ENCODE data around the gene TXNRD2. TPM values are rescaled to one million over a fixed set of nuclear protein-coding genes. Genes with fewer than 3 reads are reported as not detected.

Gene TXNRD2
- total RNA-seq, 2 donors from 2014 or later = 14.1 to 21.4 TPM

DNA sequence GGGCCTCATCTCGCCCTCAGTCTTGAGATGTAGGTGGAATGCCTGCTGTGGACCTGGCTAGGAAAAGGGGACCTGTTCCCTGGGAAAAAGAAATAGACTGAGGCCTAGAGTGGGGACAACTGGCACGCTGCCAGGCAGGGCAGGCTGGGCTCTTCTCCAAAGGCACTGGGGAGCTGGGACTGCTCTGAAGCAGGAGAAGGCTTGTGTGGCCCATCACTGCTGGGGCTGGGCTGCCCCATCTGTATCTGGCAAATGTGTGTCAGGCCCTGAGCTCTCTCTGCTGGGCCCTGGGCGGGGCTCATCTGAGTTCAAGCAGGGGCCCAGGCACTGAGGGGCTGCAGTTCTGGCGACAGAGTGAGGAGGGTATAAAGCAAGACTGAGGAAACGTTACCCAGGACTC, 42.1 kb upstream of the TXNRD2 start:
- Mint-ChIP-seq H3K27ac (no peak overlapping the region), H3K9me3 (no peaks in the 10 kb centered on the region), H3K27me3 (no peaks in the 10 kb centered on the region), H3K4me1 (no peaks in the 10 kb centered on the region), H3K36me3 (ENCODE audit: low read depth) (no peaks in the 10 kb centered on the region), H3K4me3 (no peak overlapping the region)
- ATAC-seq (replicated peaks) = no peak

DNA sequence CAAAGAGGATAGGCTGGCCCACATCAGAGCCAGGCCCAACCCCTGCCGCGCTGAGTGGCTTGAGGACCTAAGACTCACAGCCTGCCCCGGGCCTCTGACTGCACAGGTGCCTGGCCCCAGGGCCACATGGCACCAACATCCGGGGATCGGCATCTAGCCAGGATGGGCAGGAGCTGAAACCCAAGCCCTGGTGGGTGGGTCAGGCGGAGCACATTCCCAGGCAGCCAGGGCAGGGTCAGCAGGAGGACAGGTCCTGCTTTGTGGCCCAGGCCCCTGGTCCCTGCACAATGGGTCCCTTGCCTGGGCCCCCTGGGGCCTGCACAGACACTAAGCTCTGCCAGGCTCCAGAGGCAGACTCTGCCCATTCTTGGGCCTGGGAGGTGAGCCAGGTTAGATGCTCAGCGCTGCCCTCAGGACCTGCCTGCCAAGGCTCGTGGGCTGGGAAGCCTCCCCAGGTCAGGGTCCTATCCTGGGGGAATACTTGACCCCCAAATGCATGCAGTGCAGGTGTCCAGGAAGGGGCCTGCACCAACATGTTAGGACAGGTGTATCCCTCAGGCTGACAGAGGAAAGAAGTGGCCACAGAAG, 41.5 kb upstream of the TXNRD2 start:
- Mint-ChIP-seq H3K27ac (no peak overlapping the region), H3K27me3 (no peaks in the 10 kb centered on the region), H3K4me3 (no peak overlapping the region), H3K4me1 (no peaks in the 10 kb centered on the region), H3K36me3 (ENCODE audit: low read depth) (no peaks in the 10 kb centered on the region), H3K9me3 (no peaks in the 10 kb centered on the region)
- no peak for ATAC-seq (replicated peaks)

DNA sequence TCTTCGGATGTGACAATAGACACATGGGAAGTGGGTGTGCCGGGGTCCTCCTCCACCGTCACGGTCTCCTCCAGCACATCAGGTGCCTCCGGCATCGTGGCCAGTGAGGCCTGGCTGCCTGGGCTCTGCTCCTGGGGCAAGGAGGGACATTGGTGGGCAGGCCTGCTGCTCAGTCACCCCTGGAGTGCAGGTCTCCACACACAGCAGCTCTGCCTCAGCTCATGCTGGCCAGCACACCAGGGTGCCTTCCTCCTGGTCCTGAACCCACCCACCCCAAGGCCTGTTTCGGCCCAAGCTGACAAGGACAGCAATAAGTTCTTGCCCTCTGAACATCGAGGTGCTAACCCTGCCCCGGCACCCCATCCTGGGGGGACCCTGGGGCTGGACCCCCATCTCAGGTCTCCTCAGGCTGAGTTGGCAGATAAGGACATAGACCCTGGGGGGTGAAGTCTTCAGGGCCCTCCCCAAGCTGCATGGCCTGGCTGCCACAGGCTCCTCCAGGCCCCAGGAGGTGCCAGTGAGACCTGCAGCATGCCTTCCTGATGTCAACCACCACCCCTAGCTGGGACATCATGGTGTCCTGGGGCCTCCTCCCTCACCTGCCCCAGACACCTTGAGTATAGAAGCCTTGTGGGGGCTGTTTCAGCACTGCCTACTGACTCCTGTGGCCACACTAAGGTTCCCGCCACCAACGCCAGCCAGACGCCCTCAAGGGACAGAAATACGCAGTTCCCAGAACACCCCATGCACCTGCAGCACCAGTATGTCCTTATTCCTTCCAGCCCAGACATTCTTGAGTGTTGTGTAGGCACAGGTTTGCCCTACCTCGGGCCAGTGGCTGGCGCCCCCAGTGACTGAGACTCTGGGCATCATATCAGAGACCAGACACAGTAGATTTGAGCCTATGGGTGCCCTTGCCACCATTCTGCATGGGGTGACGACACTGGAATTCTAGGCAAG, 40.6 kb upstream of the TXNRD2 start:
- H3K4me1 Mint-ChIP-seq = no peaks in the 10 kb centered on the region
- H3K4me3 Mint-ChIP-seq = no peak overlapping the region
- ATAC-seq (replicated peaks) = no peak
- H3K27me3 Mint-ChIP-seq = no peaks in the 10 kb centered on the region
- H3K9me3 Mint-ChIP-seq = no peaks in the 10 kb centered on the region
- H3K36me3 Mint-ChIP-seq (ENCODE audit: low read depth) = no peaks in the 10 kb centered on the region
- no peak overlapping the region for H3K27ac Mint-ChIP-seq

GRCh38 chr22:19981171-19981960, 39.7 kb upstream of the TXNRD2 start:
- H3K9me3 Mint-ChIP-seq = no peaks in the 10 kb centered on the region
- no peak for ATAC-seq (replicated peaks)
- no peaks in the 10 kb centered on the region for H3K27me3 Mint-ChIP-seq
- H3K4me3 Mint-ChIP-seq = no peak overlapping the region
- H3K36me3 Mint-ChIP-seq (ENCODE audit: low read depth) = no peaks in the 10 kb centered on the region
- no peak overlapping the region for H3K27ac Mint-ChIP-seq
- H3K4me1 Mint-ChIP-seq = no peaks in the 10 kb centered on the region

DNA sequence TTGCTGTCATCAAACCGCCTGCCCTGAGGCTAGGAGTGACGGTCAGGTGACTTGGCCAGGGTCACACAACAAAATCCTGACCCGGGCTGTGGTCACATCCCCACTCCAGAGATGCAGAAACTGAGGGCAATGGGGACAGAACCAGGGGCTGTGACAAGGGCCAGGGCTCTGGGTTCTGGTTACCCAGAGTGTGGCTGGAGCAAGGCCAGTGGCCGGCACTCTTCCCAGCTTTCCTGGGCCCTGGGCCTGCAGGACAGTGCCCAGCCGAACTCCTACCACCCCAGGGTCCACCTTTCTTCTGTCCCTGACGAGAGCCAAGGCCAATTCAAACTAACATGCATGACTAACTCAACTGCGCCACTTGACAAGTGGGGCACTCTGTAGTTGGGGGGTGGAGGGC, 39.1 kb upstream of the TXNRD2 start:
- Mint-ChIP-seq H3K9me3 (no peaks in the 10 kb centered on the region), H3K36me3 (ENCODE audit: low read depth) (no peaks in the 10 kb centered on the region), H3K27ac (no peak overlapping the region), H3K4me1 (no peaks in the 10 kb centered on the region), H3K27me3 (no peaks in the 10 kb centered on the region), H3K4me3 (no peak overlapping the region)
- ATAC-seq (replicated peaks) = no peak

- Mint-ChIP-seq H3K9me3 (no peaks in the 10 kb centered on the region), H3K4me1 (no peaks in the 10 kb centered on the region), H3K27me3 (no peaks in the 10 kb centered on the region)
These were observed 38.3 kb upstream of the TXNRD2 start for GRCh38 chr22:19979712-19980493.

GRCh38 chr22:19978748-19979147, 37.1 kb upstream of the TXNRD2 start:
- H3K27me3 Mint-ChIP-seq = no peaks in the 10 kb centered on the region
- no peaks in the 10 kb centered on the region for H3K4me1 Mint-ChIP-seq
- no peak for ATAC-seq (replicated peaks)
- H3K9me3 Mint-ChIP-seq = no peaks in the 10 kb centered on the region
- H3K27ac Mint-ChIP-seq = no peak overlapping the region
- no peaks in the 10 kb centered on the region for H3K36me3 Mint-ChIP-seq (ENCODE audit: low read depth)
- no peak overlapping the region for H3K4me3 Mint-ChIP-seq

More at GRCh38 chr22:19979712-19980493, 38.3 kb upstream of the TXNRD2 start:
- no peak for ATAC-seq (replicated peaks)
- Mint-ChIP-seq H3K4me3 (no peak overlapping the region), H3K27ac (no peak overlapping the region), H3K36me3 (ENCODE audit: low read depth) (no peaks in the 10 kb centered on the region)

DNA sequence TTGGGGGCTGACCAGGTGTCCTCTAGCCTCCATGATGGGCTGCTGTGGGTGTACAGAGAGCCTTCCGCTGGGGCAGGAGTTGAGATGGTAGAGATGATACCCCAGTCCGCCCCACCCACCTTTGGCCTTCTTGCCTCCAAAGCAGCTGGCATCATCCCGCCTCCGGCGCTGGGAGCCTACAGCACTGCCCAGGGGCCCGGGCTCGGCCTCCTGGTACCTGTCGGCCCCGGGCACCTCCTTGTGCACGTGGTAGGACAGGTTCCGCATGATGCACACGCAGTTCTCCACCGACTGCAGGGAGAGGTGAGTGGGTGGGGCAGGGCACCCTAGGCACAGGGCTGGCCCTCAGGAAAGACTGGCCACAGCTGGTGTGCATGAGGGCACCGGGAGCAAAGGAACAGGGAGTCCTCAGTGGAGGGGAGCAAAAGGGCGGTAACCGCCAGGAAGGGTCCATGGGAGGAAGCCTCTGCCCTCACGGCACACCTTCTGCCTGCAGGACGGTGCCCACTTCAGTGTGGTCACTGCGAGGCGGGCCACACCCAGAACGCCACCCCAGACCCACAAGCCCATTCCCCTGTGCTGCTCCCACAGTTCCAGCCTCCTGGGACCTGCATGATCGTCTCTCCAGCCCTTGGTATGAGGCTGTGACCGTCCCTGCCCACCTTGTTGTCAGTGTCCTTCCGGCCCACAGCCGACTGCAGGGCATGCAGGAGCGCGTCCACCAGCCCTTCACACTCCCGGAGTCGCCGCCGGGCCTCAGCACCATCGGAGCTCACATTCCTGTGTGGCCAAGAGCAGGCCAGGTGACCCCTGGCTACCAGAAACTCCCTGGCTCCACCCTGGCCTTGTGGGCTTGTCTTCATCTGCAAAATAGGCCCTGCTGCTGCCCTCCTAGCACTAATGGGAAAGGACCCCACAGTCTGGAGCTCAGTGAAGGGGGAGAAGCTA, 36.0 kb upstream of the TXNRD2 start:
- H3K27me3 Mint-ChIP-seq = no peaks in the 10 kb centered on the region
- H3K36me3 Mint-ChIP-seq (ENCODE audit: low read depth) = no peaks in the 10 kb centered on the region
- no peak overlapping the region for H3K27ac Mint-ChIP-seq
- no peak for ATAC-seq (replicated peaks)
- no peaks in the 10 kb centered on the region for H3K4me1 Mint-ChIP-seq
- H3K9me3 Mint-ChIP-seq = no peaks in the 10 kb centered on the region
- no peak overlapping the region for H3K4me3 Mint-ChIP-seq

DNA sequence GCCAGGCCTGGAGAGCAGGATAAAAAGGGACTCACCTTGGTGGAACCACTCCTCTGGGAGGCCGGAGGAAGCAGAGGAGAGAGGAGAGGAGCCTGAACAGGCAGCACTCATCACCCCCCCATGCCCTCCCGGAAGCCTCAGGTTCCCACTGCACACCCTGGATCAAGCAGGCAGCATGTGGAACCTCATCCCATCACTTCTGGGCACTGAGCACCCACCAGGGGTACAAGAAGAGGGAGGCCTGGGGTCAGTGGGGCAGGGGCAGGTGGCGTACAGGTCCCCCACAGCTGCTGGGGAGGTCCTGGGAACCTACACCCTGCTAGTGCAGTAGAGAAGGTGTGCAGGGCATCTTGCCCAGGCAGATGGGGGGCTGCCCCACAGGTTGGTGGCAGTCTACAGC, 35.1 kb upstream of the TXNRD2 start:
- no peaks in the 10 kb centered on the region for H3K36me3 Mint-ChIP-seq (ENCODE audit: low read depth)
- H3K4me3 Mint-ChIP-seq = no peak overlapping the region
- H3K9me3 Mint-ChIP-seq = no peaks in the 10 kb centered on the region
- peak overlapping the region; percentile 40 for H3K27ac Mint-ChIP-seq
- no peaks in the 10 kb centered on the region for H3K27me3 Mint-ChIP-seq
- ATAC-seq (replicated peaks) = no peak
- H3K4me1 Mint-ChIP-seq = no peaks in the 10 kb centered on the region

DNA sequence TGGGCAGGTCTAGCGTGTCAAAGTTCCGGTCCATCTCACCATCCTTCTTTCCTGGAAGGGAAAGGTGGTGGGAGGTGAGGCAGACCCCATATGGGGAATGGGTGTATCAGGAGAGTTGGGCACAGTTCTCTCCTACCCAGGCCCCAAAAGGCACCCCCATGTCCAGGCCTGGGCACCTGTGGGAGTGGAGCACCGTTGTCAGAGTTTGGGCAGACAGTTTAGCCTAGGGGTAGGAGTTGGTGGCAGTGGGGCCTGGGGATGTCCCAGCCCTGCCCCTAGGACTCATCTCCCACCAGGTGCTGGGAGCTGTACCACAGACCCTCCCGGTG, 34.1 kb upstream of the TXNRD2 start:
- no peak for ATAC-seq (replicated peaks)
- H3K27me3 Mint-ChIP-seq = no peaks in the 10 kb centered on the region
- H3K36me3 Mint-ChIP-seq (ENCODE audit: low read depth) = no peaks in the 10 kb centered on the region
- no peaks in the 10 kb centered on the region for H3K4me1 Mint-ChIP-seq
- H3K9me3 Mint-ChIP-seq = no peaks in the 10 kb centered on the region
- no peak overlapping the region for H3K4me3 Mint-ChIP-seq
- peak overlapping the region; percentile 39 for H3K27ac Mint-ChIP-seq

- no peak overlapping the region for H3K4me3 Mint-ChIP-seq
- H3K4me1 Mint-ChIP-seq = no peaks in the 10 kb centered on the region
- H3K27me3 Mint-ChIP-seq = no peaks in the 10 kb centered on the region
- no peaks in the 10 kb centered on the region for H3K36me3 Mint-ChIP-seq (ENCODE audit: low read depth)
- peak overlapping the region; percentile 39 for H3K27ac Mint-ChIP-seq
- no peaks in the 10 kb centered on the region for H3K9me3 Mint-ChIP-seq
- no peak for ATAC-seq (replicated peaks)
These were observed 33.5 kb upstream of the TXNRD2 start for GRCh38 chr22:19974935-19975706.

DNA sequence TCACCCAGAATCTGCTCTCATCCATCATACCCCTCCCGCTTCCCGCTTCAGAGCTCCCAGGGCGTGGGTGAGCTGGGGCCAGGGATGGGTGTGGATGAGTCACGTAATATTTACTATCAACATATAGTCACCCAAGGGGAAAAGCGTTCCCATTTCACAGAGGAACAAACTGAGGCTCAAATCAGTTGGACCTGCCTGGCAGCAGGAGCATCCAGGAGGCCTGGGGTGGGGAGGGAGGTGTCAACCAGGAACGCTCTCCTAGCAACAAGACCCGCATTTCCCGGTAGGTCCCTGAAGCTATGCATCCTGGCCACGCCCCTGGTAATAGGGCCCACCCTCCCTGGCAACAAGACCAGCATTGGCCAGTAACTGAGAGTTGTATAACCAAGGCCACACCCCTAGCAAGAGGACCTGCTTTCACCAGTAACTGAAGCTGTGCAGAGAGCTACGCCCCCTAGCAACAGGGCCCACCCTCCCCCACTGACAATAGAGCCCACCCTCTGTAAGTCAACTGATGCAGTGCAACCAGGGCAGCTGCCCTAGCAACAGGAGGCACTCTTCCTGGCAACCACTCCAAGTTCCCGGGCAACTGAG, 32.7 kb upstream of the TXNRD2 start:
- ATAC-seq (replicated peaks) = no peak
- Mint-ChIP-seq H3K4me3 (no peak overlapping the region), H3K4me1 (no peaks in the 10 kb centered on the region), H3K36me3 (ENCODE audit: low read depth) (no peaks in the 10 kb centered on the region), H3K27me3 (no peaks in the 10 kb centered on the region), H3K27ac (no peak overlapping the region), H3K9me3 (no peaks in the 10 kb centered on the region)
